Measurements from ENCODE around the gene ADAP2. TPM values are rescaled to one million over a fixed set of nuclear protein-coding genes. Genes with fewer than 3 reads are reported as not detected.

Gene ADAP2
- total RNA-seq, 1 experiment from 2014 or later = 2.2 TPM

DNA sequence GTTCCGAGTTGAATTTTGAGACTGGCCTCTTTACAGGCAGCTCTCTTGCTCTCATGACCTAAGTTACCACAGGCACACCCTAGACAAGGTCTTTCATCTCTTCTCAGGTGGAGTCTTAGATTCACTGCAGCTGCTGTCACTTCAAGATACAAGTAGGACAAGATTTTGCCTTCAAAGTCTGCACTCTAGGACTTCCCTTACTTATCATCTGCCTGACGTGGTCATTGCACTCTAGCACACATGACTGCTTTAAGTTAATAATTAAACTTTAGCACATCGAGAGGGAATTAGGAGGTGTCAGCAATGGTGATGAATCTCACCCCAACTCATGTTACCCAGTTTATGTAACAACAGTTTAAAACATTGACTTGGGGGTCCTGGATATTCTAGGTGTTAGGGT, 74.7 kb downstream of the ADAP2 start:
- Mint-ChIP-seq H3K27ac (ENCODE audit: low read depth, unreplicated experiment) (no peak overlapping the region), H3K9me3 (ENCODE audit: unreplicated experiment) (no peaks in the 10 kb centered on the region), H3K4me3 (ENCODE audit: unreplicated experiment) (no peak overlapping the region), H3K36me3 (ENCODE audit: insufficient read depth, unreplicated experiment) (peaks cover 77% of the 10 kb centered on the region), H3K4me1 (ENCODE audit: insufficient read depth, unreplicated experiment) (no peaks in the 10 kb centered on the region), H3K27me3 (ENCODE audit: insufficient read depth, unreplicated experiment) (no peaks in the 10 kb centered on the region)
- no peak for DNase-seq (ENCODE audit: unreplicated experiment)
- CTCF ChIA-PET = interaction anchor here (0.6 kb wide), 1 partner anchor 26 kb away, joined by 3 read pairs; the partner anchor contains the start of gene RNF135
- TF ChIP-seq, protein P1, sequence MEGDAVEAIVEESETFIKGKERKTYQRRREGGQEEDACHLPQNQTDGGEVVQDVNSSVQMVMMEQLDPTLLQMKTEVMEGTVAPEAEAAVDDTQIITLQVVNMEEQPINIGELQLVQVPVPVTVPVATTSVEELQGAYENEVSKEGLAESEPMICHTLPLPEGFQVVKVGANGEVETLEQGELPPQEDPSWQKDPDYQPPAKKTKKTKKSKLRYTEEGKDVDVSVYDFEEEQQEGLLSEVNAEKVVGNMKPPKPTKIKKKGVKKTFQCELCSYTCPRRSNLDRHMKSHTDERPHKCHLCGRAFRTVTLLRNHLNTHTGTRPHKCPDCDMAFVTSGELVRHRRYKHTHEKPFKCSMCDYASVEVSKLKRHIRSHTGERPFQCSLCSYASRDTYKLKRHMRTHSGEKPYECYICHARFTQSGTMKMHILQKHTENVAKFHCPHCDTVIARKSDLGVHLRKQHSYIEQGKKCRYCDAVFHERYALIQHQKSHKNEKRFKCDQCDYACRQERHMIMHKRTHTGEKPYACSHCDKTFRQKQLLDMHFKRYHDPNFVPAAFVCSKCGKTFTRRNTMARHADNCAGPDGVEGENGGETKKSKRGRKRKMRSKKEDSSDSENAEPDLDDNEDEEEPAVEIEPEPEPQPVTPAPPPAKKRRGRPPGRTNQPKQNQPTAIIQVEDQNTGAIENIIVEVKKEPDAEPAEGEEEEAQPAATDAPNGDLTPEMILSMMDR (IDR thresholded peaks at IDR 0.05; ENCODE audit: unreplicated experiment) = no peak
- POLR2A ChIA-PET = no interaction called here
- BruUV-seq (replicated peaks) = no TSS peak
- intact Hi-C loops (cut with micrococcal nuclease) = no loop called here

- CTCF ChIA-PET = interaction anchor here (0.6 kb wide), 1 partner anchor 28 kb away, joined by 3 read pairs; no protein-coding TSS in a partner anchor
- H3K9me3 Mint-ChIP-seq (ENCODE audit: unreplicated experiment) = no peaks in the 10 kb centered on the region
- peaks cover 77% of the 10 kb centered on the region for H3K36me3 Mint-ChIP-seq (ENCODE audit: insufficient read depth, unreplicated experiment)
- H3K4me1 Mint-ChIP-seq (ENCODE audit: insufficient read depth, unreplicated experiment) = no peaks in the 10 kb centered on the region
- BruUV-seq (replicated peaks) = no TSS peak
- H3K4me3 Mint-ChIP-seq (ENCODE audit: unreplicated experiment) = no peak overlapping the region
- POLR2A ChIA-PET = interaction anchor here (0.6 to 0.9 kb wide), 2 partner anchors 9 to 152 kb away, joined by 3 read pairs; no protein-coding TSS in a partner anchor
- no peak overlapping the region for H3K27ac Mint-ChIP-seq (ENCODE audit: low read depth, unreplicated experiment)
- no peaks in the 10 kb centered on the region for H3K27me3 Mint-ChIP-seq (ENCODE audit: insufficient read depth, unreplicated experiment)
- intact Hi-C loops (cut with micrococcal nuclease) = no loop called here
- TF ChIP-seq, protein P1 (IDR thresholded peaks at IDR 0.05; ENCODE audit: unreplicated experiment) = no peak
- DNase-seq (ENCODE audit: unreplicated experiment) = no peak
These were observed 75.5 kb downstream of the ADAP2 start for GRCh38 chr17:30997270-30997669.

GRCh38 chr17:30997842-30998241, 76.1 kb downstream of the ADAP2 start:
- no peaks in the 10 kb centered on the region for H3K27me3 Mint-ChIP-seq (ENCODE audit: insufficient read depth, unreplicated experiment)
- BruUV-seq (replicated peaks) = no TSS peak
- H3K36me3 Mint-ChIP-seq (ENCODE audit: insufficient read depth, unreplicated experiment) = peaks cover 83% of the 10 kb centered on the region
- no peak overlapping the region for H3K27ac Mint-ChIP-seq (ENCODE audit: low read depth, unreplicated experiment)
- intact Hi-C loops (cut with micrococcal nuclease) = no loop called here
- POLR2A ChIA-PET = interaction anchor here (0.6 to 1.4 kb wide), 3 partner anchors 9 to 152 kb away, joined by 3 read pairs; no protein-coding TSS in a partner anchor
- no peak for DNase-seq (ENCODE audit: unreplicated experiment)
- no peak overlapping the region for H3K4me3 Mint-ChIP-seq (ENCODE audit: unreplicated experiment)
- H3K4me1 Mint-ChIP-seq (ENCODE audit: insufficient read depth, unreplicated experiment) = no peaks in the 10 kb centered on the region
- H3K9me3 Mint-ChIP-seq (ENCODE audit: unreplicated experiment) = no peaks in the 10 kb centered on the region
- CTCF ChIA-PET = no interaction called here
- TF ChIP-seq, protein P1 (IDR thresholded peaks at IDR 0.05; ENCODE audit: unreplicated experiment) = no peak

- no peaks in the 10 kb centered on the region for H3K9me3 Mint-ChIP-seq (ENCODE audit: unreplicated experiment)
- peaks cover 84% of the 10 kb centered on the region for H3K36me3 Mint-ChIP-seq (ENCODE audit: insufficient read depth, unreplicated experiment)
- POLR2A ChIA-PET = interaction anchor here (2.9 kb wide), 1 partner anchor 31 kb away, joined by 13 read pairs; the partner anchor contains the start of gene RNF135
- CTCF ChIA-PET = interaction anchor here (1.0 to 1.4 kb wide), 2 partner anchors 8 to 214 kb away, joined by 3 to 6 read pairs; no protein-coding TSS in a partner anchor
- intact Hi-C loops (cut with micrococcal nuclease) = no loop called here
- DNase-seq (ENCODE audit: unreplicated experiment) = no peak
- TF ChIP-seq, protein P1 (IDR thresholded peaks at IDR 0.05; ENCODE audit: unreplicated experiment) = no peak
- H3K4me1 Mint-ChIP-seq (ENCODE audit: insufficient read depth, unreplicated experiment) = no peaks in the 10 kb centered on the region
- H3K27ac Mint-ChIP-seq (ENCODE audit: low read depth, unreplicated experiment) = no peak overlapping the region
- BruUV-seq (replicated peaks) = no TSS peak
- no peaks in the 10 kb centered on the region for H3K27me3 Mint-ChIP-seq (ENCODE audit: insufficient read depth, unreplicated experiment)
- no peak overlapping the region for H3K4me3 Mint-ChIP-seq (ENCODE audit: unreplicated experiment)
These were observed 80.3 kb downstream of the ADAP2 start for GRCh38 chr17:31002047-31002446.

Measured in MCF 10A (cell line).